ENCODE measurements around the gene SRRM4. TPM values are rescaled to one million over a fixed set of nuclear protein-coding genes. Genes with fewer than 3 reads are reported as not detected.

SRRM4 gene
- total and polyA plus RNA-seq, 10 of the 15 experiments (the other 5 are each of a cell fraction or from before 2014, with no cell fraction given) = under 0.01 to 0.01 TPM; not detected in 8

DNA sequence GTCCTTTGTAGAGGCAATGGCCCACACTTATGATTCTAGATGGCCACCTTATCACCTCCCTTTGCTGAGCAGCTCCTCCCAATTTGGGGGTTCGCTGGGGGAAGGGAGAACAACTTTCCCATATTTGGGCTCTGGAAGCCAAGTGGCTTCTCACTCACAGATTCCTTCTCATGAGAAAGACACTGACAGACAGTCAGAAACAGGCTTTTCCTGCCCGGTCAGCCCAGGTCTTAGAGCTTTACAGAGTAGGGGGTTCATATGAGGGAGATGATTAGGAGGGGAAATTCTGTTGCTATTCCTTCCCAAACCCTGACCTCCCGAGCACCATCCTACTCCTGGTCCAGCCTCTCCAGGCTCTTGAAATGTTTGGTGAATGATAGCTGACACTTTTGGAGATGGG, 137.3 kb downstream of the SRRM4 start:
- Histone ChIP-seq H3K4me2 (ENCODE audit: control insufficient read depth, insufficient read depth) (no peak overlapping the region), H3K9me3 (replicated peaks; ENCODE audit: control insufficient read depth, insufficient read depth, low read length) (no peaks in the 10 kb centered on the region), H3K9ac (ENCODE audit: control insufficient read depth, insufficient read depth, low read length) (no peak overlapping the region), H3K27me3 (replicated peaks in 1 of 2; ENCODE audit: control insufficient read depth in 2 of 2, insufficient read depth in 2 of 2, low read length in 1 of 2) (no peaks in the 10 kb centered on the region; a peak in 1 of 4 replicates), H3K79me2 (ENCODE audit: control insufficient read depth, insufficient read depth, low read length) (no peaks in the 10 kb centered on the region), H3K4me1 (ENCODE audit: control insufficient read depth, insufficient read depth, low read length) (no peaks in the 10 kb centered on the region), H3K27ac (ENCODE audit: control insufficient read depth, insufficient read depth) (no peak overlapping the region), H4K20me1 (ENCODE audit: control insufficient read depth, insufficient read depth) (no peaks in the 10 kb centered on the region), H3K4me3 (no peak overlapping the region), H2AFZ (ENCODE audit: control insufficient read depth, low read depth, low read length) (no peak overlapping the region), H3K36me3 (ENCODE audit: control insufficient read depth in 2 of 2, insufficient read depth in 2 of 2, low read length in 1 of 2) (no peaks in the 10 kb centered on the region)
- SMC1A ChIA-PET (ENCODE audit: uncharacterized antibody, unreplicated experiment) = no interaction called here
- RAD21 ChIA-PET (ENCODE audit: unreplicated experiment) = no interaction called here
- no TSS peak for BruUV-seq (replicated peaks)
- intact Hi-C loops (cut with micrococcal nuclease; ENCODE audit: unreplicated experiment) = loop anchor here (10.0 kb wide), 1 partner anchor 426 kb away; no protein-coding TSS in a partner anchor
- no peak for ATAC-seq
- TF ChIP-seq ZNF207 (IDR thresholded peaks at IDR 0.05; ENCODE audit: borderline replicate concordance) = no peak
- 0% methylated on average over 3 of the region's 3 CpGs for WGBS (ENCODE audit: insufficient coverage, insufficient replicate concordance, low lambda C conversion rate, missing lambda C conversion rate)
- CTCF ChIA-PET = interaction anchor here (1.0 kb wide), 1 partner anchor 295 kb away, joined by 3 read pairs; no protein-coding TSS in a partner anchor
- POLR2A ChIA-PET = interaction anchor here (0.6 kb wide), 1 partner anchor 28 kb away, joined by 3 read pairs; no protein-coding TSS in a partner anchor
- no peak for DNase-seq (ENCODE audit: low read depth, low spot score)
- in situ Hi-C loops (cut with MboI) = no loop called here
- FAIRE-seq = no peak

GRCh38 chr12:119122047-119122446, 140.7 kb downstream of the SRRM4 start:
- BruUV-seq (replicated peaks) = no TSS peak
- SMC1A ChIA-PET (ENCODE audit: uncharacterized antibody, unreplicated experiment) = no interaction called here
- Histone ChIP-seq H3K27me3 (replicated peaks in 1 of 2; ENCODE audit: control insufficient read depth in 2 of 2, insufficient read depth in 2 of 2, low read length in 1 of 2) (no peaks in the 10 kb centered on the region; a peak in 1 of 4 replicates), H3K4me1 (ENCODE audit: control insufficient read depth, insufficient read depth, low read length) (no peaks in the 10 kb centered on the region), H3K79me2 (ENCODE audit: control insufficient read depth, insufficient read depth, low read length) (no peaks in the 10 kb centered on the region), H3K4me3 (no peak overlapping the region), H4K20me1 (ENCODE audit: control insufficient read depth, insufficient read depth) (no peaks in the 10 kb centered on the region), H3K9me3 (replicated peaks; ENCODE audit: control insufficient read depth, insufficient read depth, low read length) (no peaks in the 10 kb centered on the region), H3K27ac (ENCODE audit: control insufficient read depth, insufficient read depth) (no peak overlapping the region), H3K9ac (ENCODE audit: control insufficient read depth, insufficient read depth, low read length) (no peak overlapping the region), H2AFZ (ENCODE audit: control insufficient read depth, low read depth, low read length) (no peak overlapping the region), H3K36me3 (ENCODE audit: control insufficient read depth in 2 of 2, insufficient read depth in 2 of 2, low read length in 1 of 2) (no peaks in the 10 kb centered on the region), H3K4me2 (ENCODE audit: control insufficient read depth, insufficient read depth) (no peak overlapping the region)
- in situ Hi-C loops (cut with MboI) (no loop called here), intact Hi-C loops (cut with micrococcal nuclease; ENCODE audit: unreplicated experiment) (no loop called here)
- no peak for TF ChIP-seq GATAD2B (conservative IDR thresholded peaks at IDR 0.05; ENCODE audit: low read depth)
- no peak for ATAC-seq
- CTCF ChIA-PET = interaction anchor here (0.6 kb wide), 1 partner anchor 1378 kb away, joined by 3 read pairs; no protein-coding TSS in a partner anchor
- RAD21 ChIA-PET (ENCODE audit: unreplicated experiment) = no interaction called here
- POLR2A ChIA-PET = no interaction called here
- no peak for FAIRE-seq
- DNase-seq (ENCODE audit: low read depth, low spot score) = no peak
- 14% methylated on average over 5 of the region's 5 CpGs for WGBS (ENCODE audit: insufficient coverage, insufficient replicate concordance, low lambda C conversion rate, missing lambda C conversion rate)
